ENCODE data around the gene CTBP1. TPM values are rescaled to one million over a fixed set of nuclear protein-coding genes. Genes with fewer than 3 reads are reported as not detected.
A peak's percentile ranks its signal among the peaks of the same experiment; 100 is the strongest.

The CTBP1 gene
- total RNA-seq, 4 donors from 2014 or later = 145 to 255 (median 181) TPM

- Histone ChIP-seq H3K27me3 (no peaks in the 10 kb centered on the region), H3K9me3 (no peaks in the 10 kb centered on the region), H3K4me1 (peaks cover 49% of the 10 kb centered on the region), H3K36me3 (no peaks in the 10 kb centered on the region), H3K27ac (no peak overlapping the region), H3K4me3 (no peak overlapping the region)
- WGBS = 88% methylated on average over 8 of the region's 13 CpGs
- TF ChIP-seq POLR2A (IDR thresholded peaks at IDR 0.05) = no peak
- no peak for TF ChIP-seq EP300 (IDR thresholded peaks at IDR 0.05)
- no peak for TF ChIP-seq POLR2AphosphoS5 (IDR thresholded peaks at IDR 0.05)
- no peak for TF ChIP-seq CTCF (IDR thresholded peaks at IDR 0.05)
- no peak for DNase-seq (ENCODE audit: low spot score in 2 of 2)
Measured at GRCh38 chr4:1196421-1197183, 52.3 kb downstream of the CTBP1 start.

DNA sequence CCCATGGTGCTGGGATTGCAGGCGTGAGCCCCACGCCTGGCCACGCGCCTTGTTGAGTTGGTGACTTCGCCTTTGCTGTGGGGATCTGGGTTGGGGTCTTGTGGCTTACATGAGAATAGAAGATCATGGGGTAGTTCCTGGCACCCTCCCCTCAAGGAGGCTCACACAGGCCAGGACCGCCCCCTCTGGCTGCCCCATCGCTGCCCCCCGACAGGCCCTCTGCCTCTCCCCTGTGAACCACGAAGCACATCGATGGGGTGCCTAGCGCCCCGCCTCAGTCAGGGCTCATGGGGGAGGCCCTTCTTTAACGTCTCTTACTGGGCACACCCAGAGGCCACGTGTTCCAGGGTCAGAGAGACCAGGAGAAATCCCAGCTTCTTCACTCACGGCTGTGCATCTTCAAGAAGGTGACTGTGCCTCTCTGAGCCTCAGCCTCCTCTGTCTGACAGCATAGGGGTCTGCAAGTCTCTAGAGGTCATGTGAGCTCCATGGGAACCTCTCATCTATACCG is 53.0 kb downstream of the CTBP1 start:
- WGBS = 88% methylated on average over 9 of the region's 16 CpGs
- TF ChIP-seq CTCF (IDR thresholded peaks at IDR 0.05) (no peak), EP300 (IDR thresholded peaks at IDR 0.05) (no peak), POLR2A (IDR thresholded peaks at IDR 0.05) (no peak), POLR2AphosphoS5 (IDR thresholded peaks at IDR 0.05) (no peak)
- H3K4me1 ChIP-seq = peaks cover 47% of the 10 kb centered on the region

DNA sequence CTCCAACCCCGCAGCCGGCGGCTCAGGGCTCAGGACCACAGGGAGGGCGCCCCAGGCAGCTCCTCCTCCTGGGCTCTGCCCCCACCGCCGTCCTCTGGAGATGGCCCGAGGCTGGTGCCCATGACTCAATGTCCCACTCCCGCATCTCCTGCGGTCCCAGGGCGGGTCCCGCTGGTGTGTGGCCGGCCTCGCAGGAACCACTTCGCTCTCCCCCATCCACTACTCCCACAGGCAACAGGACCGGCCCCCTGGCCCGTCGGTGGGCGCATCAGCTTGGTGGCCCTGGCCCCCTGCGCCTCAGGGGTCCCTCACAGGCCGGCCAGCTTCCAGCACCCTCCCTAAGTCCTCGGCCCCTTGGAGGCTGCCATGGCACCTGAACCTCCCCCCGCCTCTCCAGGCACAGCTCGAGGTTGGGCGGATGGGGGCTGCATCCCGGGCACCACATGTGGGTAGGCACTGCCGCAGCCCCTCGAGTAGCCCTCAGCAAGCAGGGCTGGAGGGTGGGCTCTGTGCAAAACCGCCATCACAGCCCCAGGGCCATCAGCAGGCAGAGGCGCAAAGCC is 53.7 kb downstream of the CTBP1 start:
- TF ChIP-seq POLR2A (IDR thresholded peaks at IDR 0.05) (no peak), POLR2AphosphoS5 (IDR thresholded peaks at IDR 0.05) (no peak), EP300 (IDR thresholded peaks at IDR 0.05) (no peak), CTCF (IDR thresholded peaks at IDR 0.05) (no peak)
- peak in 1 of 2 donors; percentile 68 for DNase-seq (ENCODE audit: low spot score in 2 of 2)
- Histone ChIP-seq H3K36me3 (no peaks in the 10 kb centered on the region), H3K4me1 (peaks cover 43% of the 10 kb centered on the region), H3K27me3 (no peaks in the 10 kb centered on the region), H3K4me3 (no peak overlapping the region), H3K9me3 (no peaks in the 10 kb centered on the region), H3K27ac (no peak overlapping the region)
- WGBS = 97% methylated on average over 7 of the region's 29 CpGs

More for the DNA sequence above, 53.0 kb downstream of the CTBP1 start:
- Histone ChIP-seq H3K27me3 (no peaks in the 10 kb centered on the region), H3K9me3 (no peaks in the 10 kb centered on the region), H3K36me3 (no peaks in the 10 kb centered on the region), H3K4me3 (no peak overlapping the region), H3K27ac (no peak overlapping the region)
- peak in 1 of 2 donors; percentile 51 for DNase-seq (ENCODE audit: low spot score in 2 of 2)

GRCh38 chr4:1194010-1194900 is 54.7 kb downstream of the CTBP1 start:
- H3K4me1 ChIP-seq = peaks cover 40% of the 10 kb centered on the region
- no peaks in the 10 kb centered on the region for H3K27me3 ChIP-seq
- H3K4me3 ChIP-seq = peak overlapping the region; percentile 0
- no peak for TF ChIP-seq CTCF (IDR thresholded peaks at IDR 0.05)
- no peak for TF ChIP-seq EP300 (IDR thresholded peaks at IDR 0.05)
- no peak for TF ChIP-seq POLR2AphosphoS5 (IDR thresholded peaks at IDR 0.05)
- TF ChIP-seq POLR2A (IDR thresholded peaks at IDR 0.05) = no peak
- no peaks in the 10 kb centered on the region for H3K36me3 ChIP-seq
- 81% methylated on average over 21 of the region's 52 CpGs for WGBS
- peak overlapping the region; percentile 60 for H3K27ac ChIP-seq
- H3K9me3 ChIP-seq = no peaks in the 10 kb centered on the region
- peak in 1 of 2 donors; percentile 78 for DNase-seq (ENCODE audit: low spot score in 2 of 2)
